Thoracic aorta (tissue), 2 donors: ENCODE measurements around the gene GARNL3. TPM values are rescaled to one million over a fixed set of nuclear protein-coding genes. Genes with fewer than 3 reads are reported as not detected.

Experiments
- ATAC-seq: fragments of 150-250 bp; one replicate; pipeline ENCODE4 v1.8.0; 2017; ENCODE audit warnings: low read depth; ENCODE audit not compliant: insufficient number of reproducible peaks, low FRiP score
- DNase-seq: peaks from one replicate; pipeline ENCODE4 v3.0.0-alpha.2; 2020; ENCODE audit warnings: low spot score
- H3K27ac ChIP-seq, 2 donors: fragments of 200-600 bp; sonication (generic); 1 replicate in 1 of 2; 2 replicates in 1 of 2; pipeline ENCODE4 v1.5.1; 2016; ENCODE audit warnings: mild to moderate bottlenecking in 2 of 2, moderate library complexity in 2 of 2
- H3K27me3 ChIP-seq: fragments of 200-600 bp; sonication (generic); replicated peaks from 2 replicates; pipeline ENCODE4 v1.6.0; 2016; ENCODE audit warnings: mild to moderate bottlenecking; ENCODE audit not compliant: insufficient read depth
- H3K36me3 ChIP-seq: fragments of 200-600 bp; sonication (generic); one replicate; pipeline ENCODE4 v1.5.1; 2016
- H3K4me1 ChIP-seq, 2 donors: fragments of 200-600 bp; sonication (generic); 1 replicate in 1 of 2; 2 replicates in 1 of 2; pipeline versions ENCODE4 v1.5.1 to v1.6.0; 2016; ENCODE audit warnings: low read depth in 2 of 2, mild to moderate bottlenecking in 1 of 2; ENCODE audit not compliant: control insufficient read depth in 1 of 2
- H3K4me3 ChIP-seq: fragments of 200-600 bp; sonication (generic); 2 replicates; pipeline ENCODE4 v1.5.1; 2016; ENCODE audit warnings: mild to moderate bottlenecking
- H3K9me3 ChIP-seq: fragments of 200-600 bp; sonication (generic); 2 replicates; pipeline ENCODE4 v1.5.1; 2016
- CTCF ChIP-seq: fragments of 200-600 bp; sonication (generic); IDR thresholded peaks from one replicate; pipeline ENCODE4 v1.5.1; 2019; ENCODE audit warnings: antibody characterized with exemption
- total RNA-seq, 2 donors: library from RNA; depleted of rRNA; stranded (reverse); fragments of >200 nt; gene quantifications; one replicate each; pipeline versions ENCODE4 v1.1.0 to v1.2.3, GENCODE V29; 2016

GARNL3 gene
- total RNA-seq, 2 donors from 2014 or later = 59.3 to 63.4 TPM

DNA sequence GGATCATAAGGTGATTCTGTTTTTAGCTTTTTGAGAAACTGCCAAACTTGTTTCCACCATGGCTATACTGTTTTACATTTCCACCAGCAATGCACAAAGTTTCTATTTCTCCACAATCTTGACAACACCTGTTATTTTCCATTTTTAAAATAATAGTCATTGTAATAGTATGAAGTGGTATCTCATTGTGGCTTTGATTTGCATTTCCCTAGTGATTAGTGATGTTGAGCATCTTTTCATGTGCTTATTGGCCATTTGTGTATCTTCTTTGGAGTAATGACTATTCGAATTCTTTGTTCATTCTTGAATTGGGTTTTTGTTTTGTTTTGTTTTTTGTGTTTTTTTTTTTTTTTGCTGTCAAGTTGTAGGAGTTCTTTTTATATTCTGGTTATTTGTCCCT lies 4.9 kb downstream of the GARNL3 start:
- Histone ChIP-seq H3K4me1 (peaks cover 0 to 44% of the 10 kb centered on the region in 2 donors), H3K27ac (no peak overlapping the region)
- ATAC-seq = no peak

DNA sequence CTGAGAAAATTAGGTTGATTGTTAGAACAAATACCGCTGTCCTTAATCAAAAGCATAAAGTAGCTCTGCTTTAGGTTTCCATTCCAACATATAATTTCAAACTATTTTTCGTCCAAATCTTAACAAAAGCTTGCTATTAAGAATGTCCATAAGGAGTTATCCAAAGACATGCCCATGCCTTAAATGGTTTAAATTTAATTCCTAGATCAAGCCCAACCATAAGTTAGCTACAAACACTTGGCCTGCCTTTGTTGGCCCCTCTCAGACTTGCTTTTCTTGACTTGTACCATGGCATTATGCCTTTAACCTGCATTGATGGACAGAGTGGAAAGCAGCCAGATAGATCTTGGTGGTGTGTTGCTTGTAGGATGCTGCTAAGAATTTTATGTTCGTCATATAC lies 8.8 kb downstream of the GARNL3 start:
- Histone ChIP-seq H3K36me3 (no peaks in the 10 kb centered on the region), H3K4me1 (peaks cover 16 to 55% of the 10 kb centered on the region in 2 donors), H3K27ac (no peak overlapping the region), H3K4me3 (no peak overlapping the region), H3K9me3 (no peaks in the 10 kb centered on the region), H3K27me3 (no peaks in the 10 kb centered on the region)
- ATAC-seq (no peak), DNase-seq (no peak)
- no peak for TF ChIP-seq CTCF

More for the DNA sequence above, 4.9 kb downstream of the GARNL3 start:
- Histone ChIP-seq H3K36me3 (no peaks in the 10 kb centered on the region), H3K27me3 (no peaks in the 10 kb centered on the region), H3K9me3 (no peaks in the 10 kb centered on the region), H3K4me3 (no peak overlapping the region)
- TF ChIP-seq CTCF = no peak
- DNase-seq = no peak

GRCh38 chr9:127277099-127277498 lies 12.5 kb downstream of the GARNL3 start:
- TF ChIP-seq CTCF = no peak
- Histone ChIP-seq H3K27ac (peak overlapping the region; percentile 3 to 28), H3K4me1 (peaks cover 16 to 42% of the 10 kb centered on the region in 2 donors), H3K27me3 (no peaks in the 10 kb centered on the region), H3K36me3 (no peaks in the 10 kb centered on the region), H3K4me3 (no peak overlapping the region), H3K9me3 (no peaks in the 10 kb centered on the region)
- DNase-seq (no peak), ATAC-seq (no peak)

GRCh38 chr9:127277770-127278169 lies 13.2 kb downstream of the GARNL3 start:
- no peak for TF ChIP-seq CTCF
- DNase-seq = no peak
- ATAC-seq = no peak
- Histone ChIP-seq H3K4me1 (peaks cover 16 to 42% of the 10 kb centered on the region in 2 donors), H3K36me3 (no peaks in the 10 kb centered on the region), H3K27me3 (no peaks in the 10 kb centered on the region), H3K4me3 (no peak overlapping the region), H3K9me3 (no peaks in the 10 kb centered on the region), H3K27ac (peak overlapping the region; percentile 3 to 28)

DNA sequence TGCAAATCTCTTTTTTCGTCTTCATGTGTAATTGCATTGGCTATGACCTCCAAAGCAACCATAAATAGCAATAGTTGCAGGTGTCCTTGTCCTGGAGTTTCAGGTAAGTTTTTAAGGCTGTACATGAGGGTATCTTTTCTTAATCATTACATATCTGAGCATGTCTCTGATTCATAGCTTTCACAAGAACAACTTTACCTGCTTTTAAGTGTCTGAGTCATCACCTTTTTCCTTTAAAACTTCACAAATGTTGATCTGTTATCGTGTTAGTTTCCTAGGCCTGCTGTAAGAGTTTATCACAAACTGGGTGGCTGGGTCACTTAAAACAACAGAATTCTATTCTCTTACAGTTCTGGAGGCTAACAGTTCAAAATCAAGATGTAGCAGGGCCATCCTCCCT lies 13.8 kb downstream of the GARNL3 start:
- TF ChIP-seq CTCF = no peak

More for the DNA sequence above, 13.8 kb downstream of the GARNL3 start:
- Histone ChIP-seq H3K27ac (no peak overlapping the region), H3K36me3 (no peaks in the 10 kb centered on the region), H3K4me3 (no peak overlapping the region), H3K27me3 (no peaks in the 10 kb centered on the region), H3K9me3 (no peaks in the 10 kb centered on the region), H3K4me1 (peaks cover 16 to 43% of the 10 kb centered on the region in 2 donors)
- no peak for ATAC-seq
- no peak for DNase-seq
